Measurements from ENCODE around the gene MRPS26. TPM values are rescaled to one million over a fixed set of nuclear protein-coding genes. Genes with fewer than 3 reads are reported as not detected.
"Not testable (repeated sequence)": the region's sequence is repeated elsewhere in the genome, so short reads cannot be mapped to it uniquely, and the experiment has no call there.

The MRPS26 gene
- total and polyA plus RNA-seq, 7 experiments from 2014 or later, result 22.2 to 94.2 (median 30.9) TPM

DNA sequence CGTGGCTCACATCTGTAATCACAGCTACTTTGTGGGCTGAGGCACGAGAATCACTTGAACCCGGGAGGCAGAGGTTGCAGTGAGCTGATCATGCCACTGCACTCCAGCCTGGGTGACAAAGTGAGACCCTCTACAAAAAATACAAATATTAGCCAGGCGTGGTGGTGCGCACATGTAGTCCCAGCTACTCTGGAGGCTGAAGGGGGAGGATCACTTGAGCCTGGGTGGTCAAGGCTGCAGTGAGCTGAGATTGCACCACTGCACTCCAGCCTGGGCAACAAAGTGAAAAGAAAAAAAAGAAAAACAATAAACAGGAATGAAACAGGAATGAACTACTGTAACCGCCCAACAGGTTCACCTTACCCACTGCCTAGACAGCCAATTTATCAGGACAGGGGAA lies 18.3 kb downstream of the MRPS26 start:
- peaks cover 0 to 14% (median 1%) of the 10 kb centered on the region in 5 donors for H3K36me3 Mint-ChIP-seq
- H3K4me3 Mint-ChIP-seq; ATAC-seq; intact Hi-C loops (cut with micrococcal nuclease); H3K4me1 ChIP-seq (ENCODE audit: control insufficient read depth in 2 of 2, insufficient read depth in 2 of 2, low read length in 2 of 2); DNase-seq; H3K9me3 Mint-ChIP-seq; H3K27me3 Mint-ChIP-seq; H3K9me3 ChIP-seq (ENCODE audit: control insufficient read depth in 2 of 3, low read length in 3 of 3); H3K27ac ChIP-seq (ENCODE audit: low read depth, low read length); H3K27me3 ChIP-seq (ENCODE audit: control insufficient read depth in 2 of 2, insufficient read depth in 2 of 2, low read length in 2 of 2); H3K4me3 ChIP-seq (ENCODE audit: low read length): not testable (repeated sequence)
- peaks cover 0 to 36% (median 23%) of the 10 kb centered on the region in 7 donors for H3K4me1 Mint-ChIP-seq
- H3K27ac Mint-ChIP-seq, result peak overlapping the region in 4 of 9 donors; percentile 19 to 77 (median 36)
- H3K36me3 ChIP-seq (ENCODE audit: control insufficient read depth in 2 of 3, insufficient read depth in 3 of 3, low read length in 3 of 3), result peaks cover 0 to 10% (median 4%) of the 10 kb centered on the region in 3 experiments
- CTCF ChIA-PET, result interaction anchor here (0.6 to 1.6 kb wide), 2 partner anchors 10 to 155 kb away, joined by 3 to 4 read pairs; no protein-coding TSS in a partner anchor
- POLR2A ChIA-PET, result interaction anchor here (1.2 kb wide), 1 partner anchor 14 kb away, joined by 3 read pairs; no protein-coding TSS in a partner anchor

DNA sequence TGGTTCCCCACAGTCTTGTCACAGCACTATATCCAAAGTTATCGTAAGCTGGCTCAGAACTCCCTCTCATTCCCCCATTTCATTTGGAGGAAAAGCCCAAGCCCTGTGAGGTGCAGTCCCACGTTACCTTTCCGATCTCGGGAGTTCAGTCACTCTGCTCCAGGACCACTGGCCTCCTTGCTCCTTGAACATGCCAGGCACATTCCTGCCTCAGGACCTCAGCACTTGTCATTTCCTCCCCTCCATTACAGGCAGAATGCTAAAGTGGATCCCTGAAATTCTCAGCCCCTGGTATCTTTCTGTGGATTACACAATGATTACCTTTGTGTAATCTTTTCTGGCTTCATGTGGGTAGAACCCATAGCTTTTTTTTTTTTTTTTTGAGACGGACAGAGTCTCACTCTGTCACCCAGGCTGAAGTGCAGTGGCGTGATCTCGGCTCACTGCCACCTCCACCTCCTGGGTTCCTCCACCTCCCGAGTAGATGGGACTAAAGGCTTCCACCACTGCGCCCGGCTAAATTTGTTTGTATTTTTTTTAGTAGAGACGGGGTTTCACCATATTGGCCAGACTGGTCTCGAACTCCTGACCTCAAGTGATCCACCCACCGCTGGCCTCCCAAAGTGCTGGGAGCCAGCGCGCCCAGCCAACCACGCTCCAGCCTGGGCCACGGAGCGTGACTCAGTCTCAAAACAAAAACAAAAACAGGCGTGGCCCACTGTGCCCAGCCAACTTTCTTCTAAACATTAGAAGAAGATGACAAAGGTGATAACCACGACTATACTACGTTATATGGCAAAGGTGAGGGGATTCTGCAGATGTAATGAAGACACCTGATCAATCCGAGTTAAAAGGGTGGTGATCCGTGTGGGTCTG lies 21.5 kb downstream of the MRPS26 start:
- H3K4me3 ChIP-seq (ENCODE audit: low read length), result no peak overlapping the region
- peak overlapping the region in 4 of 9 donors; percentile 17 to 72 (median 44) for H3K27ac Mint-ChIP-seq

DNA sequence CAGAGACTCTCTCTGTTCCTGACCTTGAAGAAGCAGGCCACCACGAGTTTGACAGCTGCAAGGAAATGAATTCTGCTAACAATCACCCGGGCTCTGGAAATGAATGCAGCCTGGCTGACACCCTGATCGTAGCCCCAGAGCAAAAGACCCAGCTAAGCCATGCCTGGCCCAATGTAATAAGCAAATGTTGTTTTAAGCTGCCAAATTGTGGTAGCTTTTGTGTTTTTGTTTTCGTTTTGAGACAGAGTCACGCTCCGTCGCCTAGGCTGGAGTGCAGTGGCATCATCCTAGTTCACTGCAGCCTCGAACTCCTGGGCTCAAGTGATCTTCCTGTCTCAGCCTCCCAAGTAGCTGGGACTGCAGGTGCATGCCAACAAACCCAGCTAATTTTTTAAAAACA lies 22.2 kb downstream of the MRPS26 start:
- intact Hi-C loops (cut with micrococcal nuclease), result loop anchor here in 1 of 2 donors (5.0 kb wide), 1 partner anchor 104 kb away; the partner anchor contains the start of gene LZTS3

More for the DNA sequence above, 21.5 kb downstream of the MRPS26 start:
- peaks cover 0 to 12% (median 0%) of the 10 kb centered on the region in 3 experiments for H3K36me3 ChIP-seq (ENCODE audit: control insufficient read depth in 2 of 3, insufficient read depth in 3 of 3, low read length in 3 of 3)
- CTCF ChIA-PET, result interaction anchor here (1.1 to 2.8 kb wide), 4 partner anchors 15 to 263 kb away, joined by 3 to 28 read pairs (median 4); no protein-coding TSS in a partner anchor
- H3K9me3 ChIP-seq (ENCODE audit: control insufficient read depth in 2 of 3, low read length in 3 of 3), result no peaks in the 10 kb centered on the region
- H3K9me3 Mint-ChIP-seq, result peaks cover 0 to 2% (median 0%) of the 10 kb centered on the region in 11 donors
- H3K36me3 Mint-ChIP-seq, result peaks cover 0 to 6% (median 4%) of the 10 kb centered on the region in 5 donors
- H3K27ac ChIP-seq (ENCODE audit: low read depth, low read length), result no peak overlapping the region
- peaks cover 0 to 13% of the 10 kb centered on the region in 2 donors for H3K4me1 ChIP-seq (ENCODE audit: control insufficient read depth in 2 of 2, insufficient read depth in 2 of 2, low read length in 2 of 2)
- DNase-seq, result no peak
- intact Hi-C loops (cut with micrococcal nuclease), result loop anchor here in 1 of 2 donors (5.0 kb wide), 1 partner anchor 105 kb away; the partner anchor contains the start of gene LZTS3
- no peaks in the 10 kb centered on the region for H3K27me3 ChIP-seq (ENCODE audit: control insufficient read depth in 2 of 2, insufficient read depth in 2 of 2, low read length in 2 of 2)
- peaks cover 8 to 32% (median 24%) of the 10 kb centered on the region in 7 donors for H3K4me1 Mint-ChIP-seq
- no peak for ATAC-seq
- no peaks in the 10 kb centered on the region for H3K27me3 Mint-ChIP-seq
- POLR2A ChIA-PET, result no interaction called here
- H3K4me3 Mint-ChIP-seq, result peak overlapping the region in 1 of 10 donors; percentile 25

DNA sequence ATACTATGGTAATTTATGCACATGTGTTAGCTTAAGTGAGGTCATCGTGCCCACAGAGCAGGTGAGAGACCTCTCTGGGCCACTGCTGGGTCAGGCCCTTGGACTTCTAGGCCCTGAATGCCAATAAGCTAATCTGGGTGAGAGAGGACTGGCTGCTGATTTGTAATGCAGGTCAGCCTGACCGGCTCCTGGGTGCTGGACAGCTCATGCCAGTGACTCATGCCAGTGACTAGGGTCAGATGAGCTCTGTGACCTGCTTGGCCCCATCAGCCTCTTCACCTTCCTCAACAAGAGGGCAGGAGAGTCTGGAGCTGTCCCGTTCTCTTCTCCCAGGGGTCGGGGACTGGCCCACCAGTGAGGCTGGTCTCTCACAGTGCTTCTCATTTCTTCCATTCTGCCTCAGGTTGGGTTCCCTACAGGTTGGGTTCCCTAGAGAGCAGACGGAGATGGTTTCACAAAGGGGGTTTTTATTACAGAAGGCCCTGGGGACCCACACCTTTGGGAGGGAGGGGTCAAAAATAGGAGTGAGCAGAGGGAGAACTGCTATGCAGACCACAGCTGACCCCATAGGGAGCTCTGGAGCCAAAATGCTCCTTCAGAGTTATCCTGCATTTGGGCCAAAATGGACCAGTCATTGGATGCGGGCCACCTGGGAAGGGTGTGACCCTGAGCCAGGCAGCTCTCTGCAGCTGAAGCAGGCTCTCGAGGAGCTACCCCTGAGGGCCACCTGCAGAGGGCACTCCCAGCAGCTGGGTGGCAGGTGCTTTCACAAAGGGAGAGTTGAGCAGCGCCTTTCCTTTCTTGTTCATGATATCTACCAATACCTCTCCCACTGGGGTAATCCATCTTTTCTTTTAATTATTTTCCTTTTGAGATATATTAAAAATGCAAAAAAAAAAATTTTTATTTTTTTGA lies 23.4 kb downstream of the MRPS26 start:
- Mint-ChIP-seq H3K27ac (peak overlapping the region in 4 of 9 donors; percentile 32 to 77 (median 52)), H3K36me3 (peaks cover 0 to 6% (median 4%) of the 10 kb centered on the region in 5 donors), H3K9me3 (peaks cover 0 to 2% (median 0%) of the 10 kb centered on the region in 11 donors), H3K4me1 (peaks cover 8 to 38% (median 27%) of the 10 kb centered on the region in 7 donors), H3K27me3 (peaks cover 0 to 2% (median 0%) of the 10 kb centered on the region in 5 donors), H3K4me3 (peak overlapping the region in 1 of 10 donors; percentile 25)
- DNase-seq (peak in 7 of 9 donors; percentile 52 to 73 (median 62)), ATAC-seq (peak; percentile 61)
- ChIA-PET CTCF (interaction anchor here (0.6 to 2.8 kb wide), 16 partner anchors 20 to 247 kb away, joined by 3 to 28 read pairs (median 3); no protein-coding TSS in a partner anchor), POLR2A (interaction anchor here (0.6 to 7.0 kb wide), 11 partner anchors 8 to 90 kb away, joined by 3 to 61 read pairs (median 3); no protein-coding TSS in a partner anchor)
- Histone ChIP-seq H3K9me3 (ENCODE audit: control insufficient read depth in 2 of 3, low read length in 3 of 3) (no peaks in the 10 kb centered on the region), H3K27ac (ENCODE audit: low read depth, low read length) (no peak overlapping the region), H3K36me3 (ENCODE audit: control insufficient read depth in 2 of 3, insufficient read depth in 3 of 3, low read length in 3 of 3) (peaks cover 0 to 12% (median 0%) of the 10 kb centered on the region in 3 experiments), H3K4me1 (ENCODE audit: control insufficient read depth in 2 of 2, insufficient read depth in 2 of 2, low read length in 2 of 2) (peaks cover 0 to 17% of the 10 kb centered on the region in 2 donors), H3K27me3 (ENCODE audit: control insufficient read depth in 2 of 2, insufficient read depth in 2 of 2, low read length in 2 of 2) (no peaks in the 10 kb centered on the region), H3K4me3 (ENCODE audit: low read length) (no peak overlapping the region)
- intact Hi-C loops (cut with micrococcal nuclease), result loop anchor here in 1 of 2 donors (1.0 to 5.0 kb wide), 3 partner anchors 46 to 247 kb away; partner anchors contain the start of gene LZTS3

More for the DNA sequence above, 22.2 kb downstream of the MRPS26 start:
- Histone ChIP-seq H3K9me3 (ENCODE audit: control insufficient read depth in 2 of 3, low read length in 3 of 3) (no peaks in the 10 kb centered on the region), H3K36me3 (ENCODE audit: control insufficient read depth in 2 of 3, insufficient read depth in 3 of 3, low read length in 3 of 3) (peaks cover 0 to 12% (median 0%) of the 10 kb centered on the region in 3 experiments), H3K27ac (ENCODE audit: low read depth, low read length) (no peak overlapping the region), H3K4me1 (ENCODE audit: control insufficient read depth in 2 of 2, insufficient read depth in 2 of 2, low read length in 2 of 2) (peaks cover 0 to 17% of the 10 kb centered on the region in 2 donors), H3K4me3 (ENCODE audit: low read length) (no peak overlapping the region), H3K27me3 (ENCODE audit: control insufficient read depth in 2 of 2, insufficient read depth in 2 of 2, low read length in 2 of 2) (no peaks in the 10 kb centered on the region)
- ChIA-PET CTCF (interaction anchor here (1.1 to 2.8 kb wide), 4 partner anchors 16 to 262 kb away, joined by 3 to 28 read pairs (median 4); no protein-coding TSS in a partner anchor), POLR2A (interaction anchor here (1.4 to 7.0 kb wide), 2 partner anchors 20 to 25 kb away, joined by 3 to 61 read pairs; no protein-coding TSS in a partner anchor)
- peaks cover 0 to 6% (median 4%) of the 10 kb centered on the region in 5 donors for H3K36me3 Mint-ChIP-seq
- no peaks in the 10 kb centered on the region for H3K27me3 Mint-ChIP-seq
- peaks cover 0 to 2% (median 0%) of the 10 kb centered on the region in 11 donors for H3K9me3 Mint-ChIP-seq
- H3K27ac Mint-ChIP-seq, result peak overlapping the region in 3 of 9 donors; percentile 21 to 72 (median 59)
- H3K4me3 Mint-ChIP-seq, result no peak overlapping the region
- H3K4me1 Mint-ChIP-seq, result peaks cover 8 to 38% (median 27%) of the 10 kb centered on the region in 7 donors
- DNase-seq (no peak), ATAC-seq (no peak)

DNA sequence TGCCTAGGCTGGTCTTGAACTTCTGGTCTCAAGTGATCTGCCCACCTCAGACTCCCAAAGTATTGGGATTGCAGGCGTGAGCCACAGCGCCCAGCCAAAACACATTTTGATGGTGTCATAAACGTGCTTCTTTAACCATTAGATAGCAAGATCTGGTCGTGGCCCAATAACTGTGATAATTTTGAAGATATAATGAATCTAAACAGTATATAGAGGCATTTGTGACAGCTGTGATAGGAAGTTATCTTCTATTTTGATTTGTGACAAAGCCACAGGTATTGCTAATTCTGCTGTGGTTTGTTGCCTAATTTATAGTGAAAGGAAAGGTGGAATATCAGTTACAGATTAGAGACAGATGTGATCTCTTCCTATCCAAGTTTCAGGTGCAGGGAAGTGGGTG lies 24.9 kb downstream of the MRPS26 start:
- no peak for DNase-seq
- peak overlapping the region; percentile 44 to 97 (median 86) for H3K27ac Mint-ChIP-seq
- Histone ChIP-seq H3K4me3 (ENCODE audit: low read length) (no peak overlapping the region), H3K36me3 (ENCODE audit: control insufficient read depth in 2 of 3, insufficient read depth in 3 of 3, low read length in 3 of 3) (peaks cover 0 to 12% (median 0%) of the 10 kb centered on the region in 3 experiments), H3K27me3 (ENCODE audit: control insufficient read depth in 2 of 2, insufficient read depth in 2 of 2, low read length in 2 of 2) (no peaks in the 10 kb centered on the region), H3K9me3 (ENCODE audit: control insufficient read depth in 2 of 3, low read length in 3 of 3) (no peaks in the 10 kb centered on the region), H3K4me1 (ENCODE audit: control insufficient read depth in 2 of 2, insufficient read depth in 2 of 2, low read length in 2 of 2) (peaks cover 0 to 17% of the 10 kb centered on the region in 2 donors), H3K27ac (ENCODE audit: low read depth, low read length) (peak overlapping the region; percentile 76)
- H3K27me3 Mint-ChIP-seq, result peaks cover 0 to 7% (median 0%) of the 10 kb centered on the region in 5 donors
- peaks cover 0 to 2% (median 0%) of the 10 kb centered on the region in 11 donors for H3K9me3 Mint-ChIP-seq
- H3K36me3 Mint-ChIP-seq, result peaks cover 0 to 6% (median 4%) of the 10 kb centered on the region in 5 donors
- intact Hi-C loops (cut with micrococcal nuclease), result loop anchor here in 1 of 2 donors (5.0 kb wide), 2 partner anchors 47 to 102 kb away; partner anchors contain the start of gene LZTS3
- H3K4me3 Mint-ChIP-seq, result peak overlapping the region; percentile 61 to 90 (median 84)
- ChIA-PET POLR2A (interaction anchor here (0.8 to 7.0 kb wide), 4 partner anchors 22 to 47 kb away, joined by 3 to 61 read pairs (median 4); no protein-coding TSS in a partner anchor), CTCF (interaction anchor here (1.2 to 2.8 kb wide), 3 partner anchors 32 to 86 kb away, joined by 3 to 28 read pairs (median 7); no protein-coding TSS in a partner anchor)
- ATAC-seq, result no peak
- peaks cover 14 to 40% (median 30%) of the 10 kb centered on the region in 7 donors for H3K4me1 Mint-ChIP-seq

All from naive thymus-derived CD4-positive, alpha-beta T cell (primary cell).